ENCODE measurements around the gene CIDEC.

DNA sequence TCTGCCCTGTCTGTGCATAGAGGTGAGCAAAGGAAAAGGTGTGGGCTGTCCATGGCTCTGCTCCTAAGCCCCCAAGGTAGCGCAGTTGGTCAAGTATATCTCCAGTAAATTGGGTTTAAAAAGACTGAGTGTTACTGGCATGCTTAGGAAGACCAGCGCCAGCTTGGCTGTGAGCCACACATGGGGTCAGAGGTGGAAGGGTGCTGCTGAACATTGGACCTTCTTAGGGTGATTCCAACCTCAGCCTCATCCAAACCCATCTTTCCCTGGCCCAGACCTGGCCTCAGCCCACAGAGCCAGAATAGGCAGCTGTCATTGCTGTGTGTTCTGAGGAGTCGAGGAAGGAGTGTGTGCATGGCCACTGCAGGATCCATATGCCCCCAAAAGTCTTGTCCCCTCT lies 28.2 kb upstream of the CIDEC start:
- TF ChIP-seq JUND (IDR thresholded peaks at IDR 0.05), result no peak
- TF ChIP-seq, protein P1, sequence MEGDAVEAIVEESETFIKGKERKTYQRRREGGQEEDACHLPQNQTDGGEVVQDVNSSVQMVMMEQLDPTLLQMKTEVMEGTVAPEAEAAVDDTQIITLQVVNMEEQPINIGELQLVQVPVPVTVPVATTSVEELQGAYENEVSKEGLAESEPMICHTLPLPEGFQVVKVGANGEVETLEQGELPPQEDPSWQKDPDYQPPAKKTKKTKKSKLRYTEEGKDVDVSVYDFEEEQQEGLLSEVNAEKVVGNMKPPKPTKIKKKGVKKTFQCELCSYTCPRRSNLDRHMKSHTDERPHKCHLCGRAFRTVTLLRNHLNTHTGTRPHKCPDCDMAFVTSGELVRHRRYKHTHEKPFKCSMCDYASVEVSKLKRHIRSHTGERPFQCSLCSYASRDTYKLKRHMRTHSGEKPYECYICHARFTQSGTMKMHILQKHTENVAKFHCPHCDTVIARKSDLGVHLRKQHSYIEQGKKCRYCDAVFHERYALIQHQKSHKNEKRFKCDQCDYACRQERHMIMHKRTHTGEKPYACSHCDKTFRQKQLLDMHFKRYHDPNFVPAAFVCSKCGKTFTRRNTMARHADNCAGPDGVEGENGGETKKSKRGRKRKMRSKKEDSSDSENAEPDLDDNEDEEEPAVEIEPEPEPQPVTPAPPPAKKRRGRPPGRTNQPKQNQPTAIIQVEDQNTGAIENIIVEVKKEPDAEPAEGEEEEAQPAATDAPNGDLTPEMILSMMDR (IDR thresholded peaks at IDR 0.05; ENCODE audit: low read depth, low read length, missing input control), result no peak
- TF ChIP-seq, protein P2, sequence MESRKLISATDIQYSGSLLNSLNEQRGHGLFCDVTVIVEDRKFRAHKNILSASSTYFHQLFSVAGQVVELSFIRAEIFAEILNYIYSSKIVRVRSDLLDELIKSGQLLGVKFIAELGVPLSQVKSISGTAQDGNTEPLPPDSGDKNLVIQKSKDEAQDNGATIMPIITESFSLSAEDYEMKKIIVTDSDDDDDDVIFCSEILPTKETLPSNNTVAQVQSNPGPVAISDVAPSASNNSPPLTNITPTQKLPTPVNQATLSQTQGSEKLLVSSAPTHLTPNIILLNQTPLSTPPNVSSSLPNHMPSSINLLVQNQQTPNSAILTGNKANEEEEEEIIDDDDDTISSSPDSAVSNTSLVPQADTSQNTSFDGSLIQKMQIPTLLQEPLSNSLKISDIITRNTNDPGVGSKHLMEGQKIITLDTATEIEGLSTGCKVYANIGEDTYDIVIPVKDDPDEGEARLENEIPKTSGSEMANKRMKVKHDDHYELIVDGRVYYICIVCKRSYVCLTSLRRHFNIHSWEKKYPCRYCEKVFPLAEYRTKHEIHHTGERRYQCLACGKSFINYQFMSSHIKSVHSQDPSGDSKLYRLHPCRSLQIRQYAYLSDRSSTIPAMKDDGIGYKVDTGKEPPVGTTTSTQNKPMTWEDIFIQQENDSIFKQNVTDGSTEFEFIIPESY (IDR thresholded peaks at IDR 0.05), result no peak

Data from liver (tissue), 3 donors.